ENCODE data around the gene EEA1.

GRCh38 chr12:92794814-92795213 lies 134.3 kb downstream of the EEA1 start:
- no peak for TF ChIP-seq SMC3 (conservative IDR thresholded peaks at IDR 0.05; ENCODE audit: poor library complexity)
- no peak for TF ChIP-seq CTCF (IDR thresholded peaks at IDR 0.05; ENCODE audit: poor library complexity, severe bottlenecking)
- TF ChIP-seq EZH2 (IDR thresholded peaks at IDR 0.05; ENCODE audit: borderline replicate concordance, insufficient read depth, low read length, poor library complexity, severe bottlenecking) = no peak
- no peak for TF ChIP-seq RAD21 (conservative IDR thresholded peaks at IDR 0.05)
- no peak for TF ChIP-seq TAF1 (IDR thresholded peaks at IDR 0.05; ENCODE audit: low read depth)
- TF ChIP-seq MXI1 (conservative IDR thresholded peaks at IDR 0.05; ENCODE audit: poor library complexity, severe bottlenecking) = no peak
- TF ChIP-seq POLR2AphosphoS5 (IDR thresholded peaks at IDR 0.05) = no peak
- no peak for TF ChIP-seq REST (IDR thresholded peaks at IDR 0.05; ENCODE audit: borderline replicate concordance)
- no peak for TF ChIP-seq EP300 (conservative IDR thresholded peaks at IDR 0.05; ENCODE audit: poor library complexity, severe bottlenecking)

Measured in neural cell (in vitro differentiated cells).